ENCODE data around the gene NEK8. TPM values are rescaled to one million over a fixed set of nuclear protein-coding genes. Genes with fewer than 3 reads are reported as not detected.

Gene NEK8
- total RNA-seq, 1 donor from 2014 or later, result 4.3 TPM

- Mint-ChIP-seq H3K27me3 (ENCODE audit: low read depth, unreplicated experiment) (no peaks in the 10 kb centered on the region), H3K9me3 (ENCODE audit: unreplicated experiment) (peaks cover 11% of the 10 kb centered on the region), H3K27ac (ENCODE audit: unreplicated experiment) (no peak overlapping the region), H3K4me1 (ENCODE audit: low read depth, unreplicated experiment) (peaks cover 6% of the 10 kb centered on the region), H3K36me3 (ENCODE audit: low read depth, unreplicated experiment) (peaks cover 25% of the 10 kb centered on the region), H3K4me3 (ENCODE audit: unreplicated experiment) (no peak overlapping the region)
- Histone ChIP-seq H3K4me2 (ENCODE audit: low read length) (no peak overlapping the region), H3K4me1 (ENCODE audit: insufficient read depth, low read length) (peaks cover 12% of the 10 kb centered on the region), H3K9me3 (ENCODE audit: insufficient read depth, low read depth, low read length) (peaks cover 3% of the 10 kb centered on the region), H4K20me1 (ENCODE audit: insufficient read depth, low read length) (no peaks in the 10 kb centered on the region), H3K79me2 (ENCODE audit: insufficient read depth, low read length) (no peaks in the 10 kb centered on the region), H3K27ac (ENCODE audit: low read depth, low read length) (no peak overlapping the region), H3K36me3 (ENCODE audit: insufficient read depth, low read length) (no peaks in the 10 kb centered on the region), H3K27me3 (ENCODE audit: insufficient read depth, low read length) (no peaks in the 10 kb centered on the region), H2AFZ (ENCODE audit: low read depth, low read length) (no peak overlapping the region), H3K4me3 (ENCODE audit: insufficient read depth, low read depth, low read length) (no peak overlapping the region), H3K9ac (ENCODE audit: low read length) (no peak overlapping the region)
- DNase-seq (ENCODE audit: low read depth) (no peak), FAIRE-seq (no peak)
- TF ChIP-seq EZH2 (IDR thresholded peaks at IDR 0.05; ENCODE audit: insufficient read depth, low read length), result no peak
- TF ChIP-seq, protein P1, sequence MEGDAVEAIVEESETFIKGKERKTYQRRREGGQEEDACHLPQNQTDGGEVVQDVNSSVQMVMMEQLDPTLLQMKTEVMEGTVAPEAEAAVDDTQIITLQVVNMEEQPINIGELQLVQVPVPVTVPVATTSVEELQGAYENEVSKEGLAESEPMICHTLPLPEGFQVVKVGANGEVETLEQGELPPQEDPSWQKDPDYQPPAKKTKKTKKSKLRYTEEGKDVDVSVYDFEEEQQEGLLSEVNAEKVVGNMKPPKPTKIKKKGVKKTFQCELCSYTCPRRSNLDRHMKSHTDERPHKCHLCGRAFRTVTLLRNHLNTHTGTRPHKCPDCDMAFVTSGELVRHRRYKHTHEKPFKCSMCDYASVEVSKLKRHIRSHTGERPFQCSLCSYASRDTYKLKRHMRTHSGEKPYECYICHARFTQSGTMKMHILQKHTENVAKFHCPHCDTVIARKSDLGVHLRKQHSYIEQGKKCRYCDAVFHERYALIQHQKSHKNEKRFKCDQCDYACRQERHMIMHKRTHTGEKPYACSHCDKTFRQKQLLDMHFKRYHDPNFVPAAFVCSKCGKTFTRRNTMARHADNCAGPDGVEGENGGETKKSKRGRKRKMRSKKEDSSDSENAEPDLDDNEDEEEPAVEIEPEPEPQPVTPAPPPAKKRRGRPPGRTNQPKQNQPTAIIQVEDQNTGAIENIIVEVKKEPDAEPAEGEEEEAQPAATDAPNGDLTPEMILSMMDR (IDR thresholded peaks at IDR 0.05; ENCODE audit: insufficient read depth, low read depth, low read length), result no peak
Measured at GRCh38 chr17:28738680-28739384, 10.2 kb downstream of the NEK8 start.

DNA sequence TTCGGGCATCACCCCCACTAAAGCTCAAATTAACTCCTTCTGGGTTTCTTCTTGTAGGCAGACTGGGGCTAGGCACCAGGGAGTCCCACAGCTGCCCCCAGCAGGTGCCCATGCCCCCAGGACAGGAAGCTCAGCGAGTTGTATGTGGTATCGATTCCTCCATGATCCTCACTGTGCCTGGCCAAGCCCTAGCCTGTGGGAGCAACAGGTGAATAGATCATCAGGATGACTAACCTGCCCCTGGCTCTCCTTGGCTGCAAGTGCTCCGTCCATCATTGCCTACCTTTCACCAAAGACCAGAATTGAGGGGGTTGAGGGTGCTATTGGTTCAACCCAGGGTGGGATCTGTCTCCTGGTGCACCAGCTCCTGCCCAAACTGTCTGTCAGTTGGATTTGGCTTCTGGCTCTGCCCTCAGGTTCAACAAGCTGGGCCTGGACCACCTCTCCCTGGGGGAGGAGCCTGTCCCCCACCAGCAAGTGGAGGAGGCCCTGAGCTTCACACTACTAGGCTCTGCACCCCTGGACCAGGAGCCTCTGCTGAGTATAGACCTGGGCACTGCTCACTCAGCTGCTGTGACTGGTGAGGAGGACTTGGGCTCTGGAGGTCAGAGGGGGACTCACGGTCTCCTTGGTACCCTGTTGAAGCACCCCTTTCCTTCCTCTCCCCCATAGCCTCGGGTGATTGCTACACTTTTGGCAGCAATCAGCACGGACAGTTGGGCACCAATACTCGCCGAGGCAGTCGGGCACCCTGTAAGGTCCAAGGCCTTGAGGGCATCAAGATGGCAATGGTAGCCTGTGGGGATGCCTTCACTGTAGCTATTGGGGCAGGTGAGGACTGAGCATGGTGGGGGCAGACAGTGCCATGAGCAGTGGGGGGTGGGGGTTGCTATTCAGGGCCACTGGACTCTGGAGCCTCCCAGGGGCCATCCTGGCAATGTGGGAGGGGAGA, 12.1 kb downstream of the NEK8 start:
- no peak overlapping the region for H2AFZ ChIP-seq (ENCODE audit: low read depth, low read length)
- no peaks in the 10 kb centered on the region for H3K27me3 Mint-ChIP-seq (ENCODE audit: low read depth, unreplicated experiment)
- peaks cover 24% of the 10 kb centered on the region for H3K36me3 Mint-ChIP-seq (ENCODE audit: low read depth, unreplicated experiment)
- H3K4me3 ChIP-seq (ENCODE audit: insufficient read depth, low read depth, low read length), result no peak overlapping the region
- DNase-seq (ENCODE audit: low read depth) (no peak), FAIRE-seq (no peak)
- H4K20me1 ChIP-seq (ENCODE audit: insufficient read depth, low read length), result peaks cover 11% of the 10 kb centered on the region
- no peak overlapping the region for H3K27ac ChIP-seq (ENCODE audit: low read depth, low read length)
- peaks cover 15% of the 10 kb centered on the region for H3K4me1 ChIP-seq (ENCODE audit: insufficient read depth, low read length)
- H3K4me2 ChIP-seq (ENCODE audit: low read length), result no peak overlapping the region
- H3K9ac ChIP-seq (ENCODE audit: low read length), result no peak overlapping the region
- H3K79me2 ChIP-seq (ENCODE audit: insufficient read depth, low read length), result peaks cover 15% of the 10 kb centered on the region
- TF ChIP-seq, protein P1 (IDR thresholded peaks at IDR 0.05; ENCODE audit: insufficient read depth, low read depth, low read length), result no peak
- TF ChIP-seq EZH2 (IDR thresholded peaks at IDR 0.05; ENCODE audit: insufficient read depth, low read length), result no peak
- H3K9me3 Mint-ChIP-seq (ENCODE audit: unreplicated experiment), result peaks cover 11% of the 10 kb centered on the region
- H3K36me3 ChIP-seq (ENCODE audit: insufficient read depth, low read length), result no peaks in the 10 kb centered on the region
- no peak overlapping the region for H3K4me3 Mint-ChIP-seq (ENCODE audit: unreplicated experiment)
- no peak overlapping the region for H3K27ac Mint-ChIP-seq (ENCODE audit: unreplicated experiment)
- H3K27me3 ChIP-seq (ENCODE audit: insufficient read depth, low read length), result no peaks in the 10 kb centered on the region
- H3K4me1 Mint-ChIP-seq (ENCODE audit: low read depth, unreplicated experiment), result peaks cover 6% of the 10 kb centered on the region
- H3K9me3 ChIP-seq (ENCODE audit: insufficient read depth, low read depth, low read length), result peaks cover 3% of the 10 kb centered on the region
